Calu3 (cell line): Measurements from ENCODE around the gene MRPL34. TPM values are rescaled to one million over a fixed set of nuclear protein-coding genes. Genes with fewer than 3 reads are reported as not detected.

Experiments
- BruUV-seq: library from RNA; stranded (reverse); fragments of 400-500 nt; replicated peaks from 2 replicates; lab custom pipeline; 2021; lab: Mats Ljungman, UMichigan
- CTCF ChIA-PET: fragments of 300-600 bp; sonication (Branson Sonifier 250); formaldehyde crosslinking; loops from one replicate; lab custom pipeline; 2022; ENCODE audit warnings: antibody characterized with exemption; lab: Charles Lee
- DNase-seq: peaks from one replicate; pipeline ENCODE4 v3.0.0; 2022
- H3K27ac Mint-ChIP-seq: one replicate; pipeline ENCODE4 v1.8.0; 2022; ENCODE audit warnings: mixed read lengths; ENCODE audit not compliant: unreplicated experiment
- H3K27me3 Mint-ChIP-seq: one replicate; pipeline ENCODE4 v1.8.0; 2022; ENCODE audit warnings: mixed read lengths; ENCODE audit not compliant: unreplicated experiment
- H3K36me3 Mint-ChIP-seq: one replicate; pipeline ENCODE4 v1.8.0; 2022; ENCODE audit warnings: mild to moderate bottlenecking, moderate library complexity, mixed read lengths; ENCODE audit not compliant: insufficient read depth, unreplicated experiment
- H3K4me1 Mint-ChIP-seq: one replicate; pipeline ENCODE4 v1.8.0; 2022; ENCODE audit warnings: mild to moderate bottlenecking, low read depth, mixed read lengths; ENCODE audit not compliant: unreplicated experiment
- H3K4me3 Mint-ChIP-seq: one replicate; pipeline ENCODE4 v1.8.0; 2022; ENCODE audit warnings: mild to moderate bottlenecking, low read depth, moderate library complexity, mixed read lengths; ENCODE audit not compliant: unreplicated experiment
- H3K9me3 Mint-ChIP-seq: one replicate; pipeline ENCODE4 v1.8.0; 2022; ENCODE audit warnings: low read depth, mixed read lengths; ENCODE audit not compliant: unreplicated experiment
- CTCF ChIP-seq: fragments of 200-600 bp; IDR thresholded peaks from one replicate; pipeline ENCODE4 v1.8.0; 2022; ENCODE audit warnings: antibody characterized with exemption; ENCODE audit not compliant: unreplicated experiment
- intact Hi-C: fragments of 100-400 bp; cut with micrococcal nuclease; formaldehyde crosslinking; loops from one replicate; pipeline ENCODE4 v1.10.0; 2022; ENCODE audit not compliant: unreplicated experiment
- total RNA-seq: library from RNA; stranded (reverse); gene quantifications from 2 replicates; pipeline ENCODE4 v1.2.3, GENCODE V29; 2022

Gene MRPL34
- total RNA-seq, 1 experiment from 2014 or later: 38.4 TPM

GRCh38 chr19:17285415-17286135 is 20.1 kb upstream of the MRPL34 start:
- H3K4me1 Mint-ChIP-seq: no peaks in the 10 kb centered on the region
- H3K4me3 Mint-ChIP-seq: no peak overlapping the region
- no peak overlapping the region for H3K27ac Mint-ChIP-seq
- no peaks in the 10 kb centered on the region for H3K27me3 Mint-ChIP-seq
- TF ChIP-seq CTCF: no peak
- no peaks in the 10 kb centered on the region for H3K36me3 Mint-ChIP-seq
- no TSS peak for BruUV-seq
- intact Hi-C loops: loop anchor here (10.0 kb wide), 1 partner anchor 221 kb away; no protein-coding TSS in a partner anchor
- no peak for DNase-seq
- CTCF ChIA-PET: interaction anchor here (0.7 kb wide), 1 partner anchor 197 kb away, joined by 3 read pairs; no protein-coding TSS in a partner anchor
- H3K9me3 Mint-ChIP-seq: no peaks in the 10 kb centered on the region

- CTCF ChIA-PET: interaction anchor here (0.6 to 0.7 kb wide), 2 partner anchors 83 to 198 kb away, joined by 3 read pairs; no protein-coding TSS in a partner anchor
- DNase-seq: no peak
- Mint-ChIP-seq H3K27me3 (no peaks in the 10 kb centered on the region), H3K9me3 (no peaks in the 10 kb centered on the region), H3K27ac (no peak overlapping the region), H3K36me3 (no peaks in the 10 kb centered on the region), H3K4me1 (no peaks in the 10 kb centered on the region), H3K4me3 (no peak overlapping the region)
- no TSS peak for BruUV-seq
- intact Hi-C loops: loop anchor here (10.0 kb wide), 1 partner anchor 221 kb away; no protein-coding TSS in a partner anchor
- TF ChIP-seq CTCF: no peak
Observed at GRCh38 chr19:17286263-17286662, 19.4 kb upstream of the MRPL34 start.

- CTCF ChIA-PET: interaction anchor here (0.6 kb wide), 1 partner anchor 83 kb away, joined by 3 read pairs; no protein-coding TSS in a partner anchor
- H3K4me1 Mint-ChIP-seq: no peaks in the 10 kb centered on the region
- no peaks in the 10 kb centered on the region for H3K27me3 Mint-ChIP-seq
- no peak overlapping the region for H3K27ac Mint-ChIP-seq
- H3K9me3 Mint-ChIP-seq: no peaks in the 10 kb centered on the region
- no TSS peak for BruUV-seq
- H3K36me3 Mint-ChIP-seq: peaks cover 1% of the 10 kb centered on the region
- DNase-seq: no peak
- H3K4me3 Mint-ChIP-seq: no peak overlapping the region
- TF ChIP-seq CTCF: no peak
- intact Hi-C loops: loop anchor here (10.0 kb wide), 1 partner anchor 222 kb away; no protein-coding TSS in a partner anchor
Observed at GRCh38 chr19:17286752-17287151, 18.9 kb upstream of the MRPL34 start.

GRCh38 chr19:17289489-17289888 is 16.2 kb upstream of the MRPL34 start:
- TF ChIP-seq CTCF: no peak
- H3K36me3 Mint-ChIP-seq: peaks cover 11% of the 10 kb centered on the region
- no peak overlapping the region for H3K4me3 Mint-ChIP-seq
- no peaks in the 10 kb centered on the region for H3K4me1 Mint-ChIP-seq
- H3K27ac Mint-ChIP-seq: no peak overlapping the region
- no peaks in the 10 kb centered on the region for H3K27me3 Mint-ChIP-seq
- no peaks in the 10 kb centered on the region for H3K9me3 Mint-ChIP-seq
- DNase-seq: no peak
- CTCF ChIA-PET: interaction anchor here (0.6 kb wide), 1 partner anchor 83 kb away, joined by 4 read pairs; no protein-coding TSS in a partner anchor
- intact Hi-C loops: loop anchor here (10.0 kb wide), 1 partner anchor 225 kb away; no protein-coding TSS in a partner anchor
- no TSS peak for BruUV-seq
